Measurements from ENCODE around the gene FBXW8. TPM values are rescaled to one million over a fixed set of nuclear protein-coding genes. Genes with fewer than 3 reads are reported as not detected.

FBXW8 gene
- total and polyA plus RNA-seq, 2 donors (not counting 1 experiment from before 2014, with no cell fraction given): 12.1 to 23.5 TPM

DNA sequence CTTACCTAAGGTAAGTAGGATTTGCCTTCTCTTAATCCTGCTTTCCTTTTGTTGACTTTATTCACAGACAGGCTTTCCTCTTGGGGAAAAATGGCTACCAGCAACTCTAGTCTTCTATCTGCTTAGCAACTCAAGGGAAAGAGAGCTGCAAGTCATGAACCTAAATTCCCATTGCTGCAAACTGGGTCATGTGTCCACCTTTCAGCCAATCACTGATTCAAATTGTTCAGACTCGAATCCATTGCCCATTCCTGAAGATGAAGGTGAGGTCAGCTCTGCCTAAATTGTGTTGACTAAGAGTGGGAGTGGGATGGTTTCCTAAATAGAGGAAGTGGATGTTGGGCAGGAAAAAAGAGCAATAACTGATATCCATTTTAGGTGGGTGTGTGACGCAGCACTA lies 7.7 kb downstream of the FBXW8 start:
- Mint-ChIP-seq H3K9me3 (ENCODE audit: insufficient read depth) (no peaks in the 10 kb centered on the region), H3K4me3 (no peak overlapping the region), H3K4me1 (peaks cover 69% of the 10 kb centered on the region), H3K27ac (peak overlapping the region; percentile 37), H3K27me3 (no peaks in the 10 kb centered on the region)
- CTCF ChIA-PET: interaction anchor here (1.4 kb wide), 1 partner anchor 22 kb away, joined by 4 read pairs; no protein-coding TSS in a partner anchor
- H3K9me3 ChIP-seq (ENCODE audit: control extremely low read depth in 1 of 3, control insufficient read depth in 2 of 3, insufficient read depth in 1 of 3, low read length in 2 of 3): no peaks in the 10 kb centered on the region
- no peak overlapping the region for H2AFZ ChIP-seq (ENCODE audit: insufficient read depth, low read depth, low read length, poor library complexity, severe bottlenecking)
- H3K27ac ChIP-seq (ENCODE audit: low read length in 2 of 2): no peak overlapping the region
- TF ChIP-seq, protein P1, sequence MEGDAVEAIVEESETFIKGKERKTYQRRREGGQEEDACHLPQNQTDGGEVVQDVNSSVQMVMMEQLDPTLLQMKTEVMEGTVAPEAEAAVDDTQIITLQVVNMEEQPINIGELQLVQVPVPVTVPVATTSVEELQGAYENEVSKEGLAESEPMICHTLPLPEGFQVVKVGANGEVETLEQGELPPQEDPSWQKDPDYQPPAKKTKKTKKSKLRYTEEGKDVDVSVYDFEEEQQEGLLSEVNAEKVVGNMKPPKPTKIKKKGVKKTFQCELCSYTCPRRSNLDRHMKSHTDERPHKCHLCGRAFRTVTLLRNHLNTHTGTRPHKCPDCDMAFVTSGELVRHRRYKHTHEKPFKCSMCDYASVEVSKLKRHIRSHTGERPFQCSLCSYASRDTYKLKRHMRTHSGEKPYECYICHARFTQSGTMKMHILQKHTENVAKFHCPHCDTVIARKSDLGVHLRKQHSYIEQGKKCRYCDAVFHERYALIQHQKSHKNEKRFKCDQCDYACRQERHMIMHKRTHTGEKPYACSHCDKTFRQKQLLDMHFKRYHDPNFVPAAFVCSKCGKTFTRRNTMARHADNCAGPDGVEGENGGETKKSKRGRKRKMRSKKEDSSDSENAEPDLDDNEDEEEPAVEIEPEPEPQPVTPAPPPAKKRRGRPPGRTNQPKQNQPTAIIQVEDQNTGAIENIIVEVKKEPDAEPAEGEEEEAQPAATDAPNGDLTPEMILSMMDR (IDR thresholded peaks at IDR 0.05): no peak
- no peak for TF ChIP-seq EZH2 (IDR thresholded peaks at IDR 0.05; ENCODE audit: borderline replicate concordance, insufficient read depth, low read depth, low read length, poor library complexity, severe bottlenecking)
- H4K20me1 ChIP-seq (ENCODE audit: control insufficient read depth, insufficient read depth, low read length, poor library complexity, severe bottlenecking): peaks cover 19% of the 10 kb centered on the region
- no peak overlapping the region for H3K4me3 ChIP-seq (ENCODE audit: control extremely low read depth in 1 of 5, extremely low read depth in 1 of 5, insufficient read depth in 1 of 5, low read depth in 2 of 5, low read length in 4 of 5)
- H3K4me1 ChIP-seq (ENCODE audit: control insufficient read depth in 2 of 2, insufficient read depth in 2 of 2, low read length in 2 of 2): peaks cover 28% of the 10 kb centered on the region in 2 donors
- H3K36me3 ChIP-seq (replicated peaks in 1 of 2; ENCODE audit: control extremely low read depth in 1 of 2, control insufficient read depth in 1 of 2, extremely low read depth in 1 of 2, insufficient read depth in 2 of 2, low read length in 1 of 2): peaks cover 0 to 2% of the 10 kb centered on the region in 2 experiments
- POLR2A ChIA-PET: no interaction called here
- WGBS (ENCODE audit: insufficient coverage): no CpG with 5 or more reads among the region's 2 CpGs
- peaks cover 68% of the 10 kb centered on the region for H3K79me2 ChIP-seq (ENCODE audit: control insufficient read depth, insufficient read depth, low read length)
- no peaks in the 10 kb centered on the region for H3K27me3 ChIP-seq (replicated peaks in 1 of 4; ENCODE audit: control extremely low read depth in 1 of 4, control insufficient read depth in 3 of 4, insufficient read depth in 4 of 4, low read length in 3 of 4)
- DNase-seq (no peak), ATAC-seq (ENCODE audit: low read depth) (no peak)
- no peak overlapping the region for H3K9ac ChIP-seq (ENCODE audit: low read length)
- intact Hi-C loops (cut with micrococcal nuclease): no loop called here
- no peak overlapping the region for H3K4me2 ChIP-seq (replicated peaks; ENCODE audit: low read depth, low read length, poor library complexity, severe bottlenecking)

GRCh38 chr12:116919247-116919661 lies 8.5 kb downstream of the FBXW8 start:
- peaks cover 28 to 29% of the 10 kb centered on the region in 2 donors for H3K4me1 ChIP-seq (ENCODE audit: control insufficient read depth in 2 of 2, insufficient read depth in 2 of 2, low read length in 2 of 2)
- intact Hi-C loops (cut with micrococcal nuclease): no loop called here
- H3K9me3 Mint-ChIP-seq (ENCODE audit: insufficient read depth): no peaks in the 10 kb centered on the region
- peak overlapping the region; percentile 36 for H3K4me2 ChIP-seq (replicated peaks; ENCODE audit: low read depth, low read length, poor library complexity, severe bottlenecking)
- WGBS (ENCODE audit: insufficient coverage): no CpG with 5 or more reads among the region's 4 CpGs
- H3K9me3 ChIP-seq (ENCODE audit: control extremely low read depth in 1 of 3, control insufficient read depth in 2 of 3, insufficient read depth in 1 of 3, low read length in 2 of 3): no peaks in the 10 kb centered on the region
- H3K4me1 Mint-ChIP-seq: peaks cover 66% of the 10 kb centered on the region
- peaks cover 67% of the 10 kb centered on the region for H3K79me2 ChIP-seq (ENCODE audit: control insufficient read depth, insufficient read depth, low read length)
- H3K4me3 ChIP-seq (ENCODE audit: control extremely low read depth in 1 of 5, extremely low read depth in 1 of 5, insufficient read depth in 1 of 5, low read depth in 2 of 5, low read length in 4 of 5): no peak overlapping the region
- peak overlapping the region; percentile 62 for H3K27ac Mint-ChIP-seq
- ChIA-PET POLR2A (no interaction called here), CTCF (interaction anchor here (0.9 to 1.4 kb wide), 2 partner anchors 21 to 211 kb away, joined by 4 to 5 read pairs; no protein-coding TSS in a partner anchor)
- H2AFZ ChIP-seq (ENCODE audit: insufficient read depth, low read depth, low read length, poor library complexity, severe bottlenecking): peak overlapping the region; percentile 48
- DNase-seq: peak; percentile 67
- H3K27ac ChIP-seq (ENCODE audit: low read length in 2 of 2): peak overlapping the region in 1 of 2 donors; percentile 48
- H3K36me3 ChIP-seq (replicated peaks in 1 of 2; ENCODE audit: control extremely low read depth in 1 of 2, control insufficient read depth in 1 of 2, extremely low read depth in 1 of 2, insufficient read depth in 2 of 2, low read length in 1 of 2): peaks cover 0 to 2% of the 10 kb centered on the region in 2 experiments
- ATAC-seq (ENCODE audit: low read depth): peak; percentile 94
- no peaks in the 10 kb centered on the region for H3K27me3 Mint-ChIP-seq
- no peaks in the 10 kb centered on the region for H3K27me3 ChIP-seq (replicated peaks in 1 of 4; ENCODE audit: control extremely low read depth in 1 of 4, control insufficient read depth in 3 of 4, insufficient read depth in 4 of 4, low read length in 3 of 4)
- TF ChIP-seq, protein P1 (IDR thresholded peaks at IDR 0.05): no peak
- no peak for TF ChIP-seq EZH2 (IDR thresholded peaks at IDR 0.05; ENCODE audit: borderline replicate concordance, insufficient read depth, low read depth, low read length, poor library complexity, severe bottlenecking)
- H3K9ac ChIP-seq (ENCODE audit: low read length): peak overlapping the region; percentile 8
- H4K20me1 ChIP-seq (ENCODE audit: control insufficient read depth, insufficient read depth, low read length, poor library complexity, severe bottlenecking): peaks cover 14% of the 10 kb centered on the region
- H3K4me3 Mint-ChIP-seq: peak overlapping the region; percentile 30
